Measurements from ENCODE around the gene FAM117A. TPM values are rescaled to one million over a fixed set of nuclear protein-coding genes. Genes with fewer than 3 reads are reported as not detected.

The FAM117A gene
- total RNA-seq, 1 experiment from 2014 or later: 26.2 TPM

DNA sequence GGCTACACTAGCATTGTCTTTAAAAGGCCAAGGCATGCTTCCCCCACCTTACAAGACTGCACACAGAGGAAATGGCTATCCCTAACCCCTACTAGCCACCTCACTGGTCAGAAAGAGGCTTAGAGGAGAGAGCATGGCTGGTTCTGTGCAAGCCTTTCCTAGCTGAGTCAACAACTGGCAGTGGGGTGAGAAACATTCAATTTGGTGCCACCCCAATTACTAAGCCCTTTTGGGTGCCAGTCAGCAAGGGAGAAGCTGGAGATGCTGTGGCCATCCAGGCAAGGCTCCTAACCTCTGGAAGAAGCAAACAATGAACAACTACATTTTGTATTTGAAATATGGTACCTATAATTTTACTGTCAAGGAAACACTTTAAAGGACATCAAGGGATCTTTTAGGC is 19.9 kb upstream of the FAM117A start (continued):
- no peak for TF ChIP-seq CTCF (IDR thresholded peaks at IDR 0.05)
- TF ChIP-seq ZNF416 (CRISPR knock-in tag; IDR thresholded peaks at IDR 0.05): no peak
- TF ChIP-seq, protein P1, sequence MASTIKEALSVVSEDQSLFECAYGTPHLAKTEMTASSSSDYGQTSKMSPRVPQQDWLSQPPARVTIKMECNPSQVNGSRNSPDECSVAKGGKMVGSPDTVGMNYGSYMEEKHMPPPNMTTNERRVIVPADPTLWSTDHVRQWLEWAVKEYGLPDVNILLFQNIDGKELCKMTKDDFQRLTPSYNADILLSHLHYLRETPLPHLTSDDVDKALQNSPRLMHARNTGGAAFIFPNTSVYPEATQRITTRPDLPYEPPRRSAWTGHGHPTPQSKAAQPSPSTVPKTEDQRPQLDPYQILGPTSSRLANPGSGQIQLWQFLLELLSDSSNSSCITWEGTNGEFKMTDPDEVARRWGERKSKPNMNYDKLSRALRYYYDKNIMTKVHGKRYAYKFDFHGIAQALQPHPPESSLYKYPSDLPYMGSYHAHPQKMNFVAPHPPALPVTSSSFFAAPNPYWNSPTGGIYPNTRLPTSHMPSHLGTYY (CRISPR knock-in tag; IDR thresholded peaks at IDR 0.05): no peak
- no peak for TF ChIP-seq ZNF396 (CRISPR knock-in tag; IDR thresholded peaks at IDR 0.05; ENCODE audit: borderline replicate concordance)

DNA sequence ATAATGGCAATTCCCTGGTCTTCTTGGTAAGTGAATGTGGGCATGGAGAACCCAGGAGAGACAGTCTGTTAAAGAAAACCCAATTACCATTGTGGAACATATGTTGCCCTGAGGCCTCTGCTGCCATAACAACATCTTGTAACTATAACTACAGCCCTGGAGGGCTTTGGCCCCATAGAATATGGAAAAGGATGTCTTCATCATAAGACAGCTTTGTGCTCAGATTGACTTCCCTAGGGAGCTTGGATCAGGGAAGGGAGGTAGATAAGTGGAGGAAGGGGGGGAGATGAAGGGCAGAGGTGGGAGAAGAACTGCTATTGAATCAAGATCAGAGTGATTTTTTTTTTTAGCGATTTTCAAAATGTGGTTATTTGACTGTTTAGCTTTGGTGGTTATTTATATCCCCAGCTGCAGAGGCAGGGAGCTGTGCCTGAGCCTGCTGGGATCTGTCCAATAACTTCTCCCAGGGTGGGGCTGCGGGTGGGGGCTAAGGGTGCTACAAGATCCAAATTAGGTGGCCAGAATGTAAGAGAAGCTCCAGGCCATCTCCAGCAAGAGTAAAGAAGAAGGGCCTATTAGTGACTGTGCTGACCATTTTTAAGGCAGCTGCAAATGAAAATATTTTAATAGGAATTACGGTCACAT is 19.3 kb upstream of the FAM117A start:
- DNase-seq (ENCODE audit: low spot score) (no peak), ATAC-seq (no peak)
- Mint-ChIP-seq H3K27ac (no peak overlapping the region), H3K36me3 (no peaks in the 10 kb centered on the region), H3K27me3 (ENCODE audit: low read depth) (peaks cover 15% of the 10 kb centered on the region), H3K4me1 (peaks cover 12% of the 10 kb centered on the region), H3K4me3 (no peak overlapping the region), H3K9me3 (no peaks in the 10 kb centered on the region)
- POLR2A ChIA-PET: no interaction called here
- CTCF ChIA-PET: interaction anchor here (1.0 to 1.6 kb wide), 2 partner anchors 9 to 75 kb away, joined by 4 to 5 read pairs; no protein-coding TSS in a partner anchor
- TF ChIP-seq, protein P2, sequence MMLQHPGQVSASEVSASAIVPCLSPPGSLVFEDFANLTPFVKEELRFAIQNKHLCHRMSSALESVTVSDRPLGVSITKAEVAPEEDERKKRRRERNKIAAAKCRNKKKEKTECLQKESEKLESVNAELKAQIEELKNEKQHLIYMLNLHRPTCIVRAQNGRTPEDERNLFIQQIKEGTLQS (CRISPR knock-in tag; conservative IDR thresholded peaks at IDR 0.05): no peak
- TF ChIP-seq, protein P3, sequence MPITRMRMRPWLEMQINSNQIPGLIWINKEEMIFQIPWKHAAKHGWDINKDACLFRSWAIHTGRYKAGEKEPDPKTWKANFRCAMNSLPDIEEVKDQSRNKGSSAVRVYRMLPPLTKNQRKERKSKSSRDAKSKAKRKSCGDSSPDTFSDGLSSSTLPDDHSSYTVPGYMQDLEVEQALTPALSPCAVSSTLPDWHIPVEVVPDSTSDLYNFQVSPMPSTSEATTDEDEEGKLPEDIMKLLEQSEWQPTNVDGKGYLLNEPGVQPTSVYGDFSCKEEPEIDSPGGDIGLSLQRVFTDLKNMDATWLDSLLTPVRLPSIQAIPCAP (CRISPR knock-in tag; IDR thresholded peaks at IDR 0.05): no peak
- TF ChIP-seq TEAD4 (CRISPR knock-in tag; IDR thresholded peaks at IDR 0.05): no peak
- TF ChIP-seq SOX15 (CRISPR knock-in tag; IDR thresholded peaks at IDR 0.05): no peak
- no peak for TF ChIP-seq TEAD1 (CRISPR knock-in tag; IDR thresholded peaks at IDR 0.05)
- no peak for TF ChIP-seq NR2C2 (CRISPR knock-in tag; IDR thresholded peaks at IDR 0.05)
- no peak for TF ChIP-seq TP53 (CRISPR knock-in tag; IDR thresholded peaks at IDR 0.05)
- TF ChIP-seq ZBTB21 (CRISPR knock-in tag; IDR thresholded peaks at IDR 0.05; ENCODE audit: borderline replicate concordance): no peak
- no peak for TF ChIP-seq TCF7 (CRISPR knock-in tag; IDR thresholded peaks at IDR 0.05; ENCODE audit: low read depth)
- TF ChIP-seq ZNF232 (CRISPR knock-in tag; IDR thresholded peaks at IDR 0.05): no peak
- TF ChIP-seq RELA (CRISPR knock-in tag; IDR thresholded peaks at IDR 0.05; ENCODE audit: borderline replicate concordance): no peak
- no peak for TF ChIP-seq ZNF512 (CRISPR knock-in tag; IDR thresholded peaks at IDR 0.05; ENCODE audit: borderline replicate concordance)
- TF ChIP-seq ZNF317 (CRISPR knock-in tag; IDR thresholded peaks at IDR 0.05; ENCODE audit: borderline replicate concordance, low read depth): no peak

DNA sequence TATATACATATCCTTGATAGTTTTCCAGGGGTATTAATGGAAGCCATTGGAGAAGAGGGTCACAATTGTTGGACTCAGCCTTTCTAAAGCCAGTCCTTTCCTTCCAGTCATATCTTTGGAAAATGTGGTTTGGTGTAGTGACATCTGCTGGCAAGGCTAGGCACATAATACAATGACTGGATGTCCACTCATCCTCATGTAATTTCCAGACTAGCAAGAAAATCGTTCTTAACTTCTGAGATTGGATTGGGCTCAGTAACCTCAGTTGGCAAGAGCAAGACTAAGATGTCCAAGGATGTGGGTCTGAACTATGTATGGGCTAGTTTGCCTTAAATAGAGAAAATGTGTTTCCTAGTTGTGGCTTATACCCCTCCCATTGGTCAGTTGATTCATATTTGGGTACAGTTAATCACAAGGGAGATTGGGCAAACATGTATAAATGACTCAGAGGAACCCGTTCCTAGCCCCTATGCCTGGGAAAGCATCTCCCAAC is 15.9 kb upstream of the FAM117A start:
- no peaks in the 10 kb centered on the region for H3K4me1 Mint-ChIP-seq
- peaks cover 8% of the 10 kb centered on the region for H3K27me3 Mint-ChIP-seq (ENCODE audit: low read depth)
- H3K9me3 Mint-ChIP-seq: no peaks in the 10 kb centered on the region
- no peak overlapping the region for H3K4me3 Mint-ChIP-seq
- DNase-seq (ENCODE audit: low spot score): no peak
- ChIA-PET CTCF (interaction anchor here (1.0 kb wide), 1 partner anchor 16 kb away, joined by 3 read pairs; the partner anchor contains the start of gene FAM117A), POLR2A (no interaction called here)
- ATAC-seq: peak; percentile 52; the same call in 1 of the 2 replicates
- H3K36me3 Mint-ChIP-seq: no peaks in the 10 kb centered on the region
- no peak overlapping the region for H3K27ac Mint-ChIP-seq
- TF ChIP-seq IRF2 (CRISPR knock-in tag; IDR thresholded peaks at IDR 0.05; ENCODE audit: borderline replicate concordance, low read depth): no peak
- no peak for TF ChIP-seq CREB1 (CRISPR knock-in tag; IDR thresholded peaks at IDR 0.05)
- TF ChIP-seq ZNF423 (CRISPR knock-in tag; IDR thresholded peaks at IDR 0.05): no peak
- TF ChIP-seq, protein P4, sequence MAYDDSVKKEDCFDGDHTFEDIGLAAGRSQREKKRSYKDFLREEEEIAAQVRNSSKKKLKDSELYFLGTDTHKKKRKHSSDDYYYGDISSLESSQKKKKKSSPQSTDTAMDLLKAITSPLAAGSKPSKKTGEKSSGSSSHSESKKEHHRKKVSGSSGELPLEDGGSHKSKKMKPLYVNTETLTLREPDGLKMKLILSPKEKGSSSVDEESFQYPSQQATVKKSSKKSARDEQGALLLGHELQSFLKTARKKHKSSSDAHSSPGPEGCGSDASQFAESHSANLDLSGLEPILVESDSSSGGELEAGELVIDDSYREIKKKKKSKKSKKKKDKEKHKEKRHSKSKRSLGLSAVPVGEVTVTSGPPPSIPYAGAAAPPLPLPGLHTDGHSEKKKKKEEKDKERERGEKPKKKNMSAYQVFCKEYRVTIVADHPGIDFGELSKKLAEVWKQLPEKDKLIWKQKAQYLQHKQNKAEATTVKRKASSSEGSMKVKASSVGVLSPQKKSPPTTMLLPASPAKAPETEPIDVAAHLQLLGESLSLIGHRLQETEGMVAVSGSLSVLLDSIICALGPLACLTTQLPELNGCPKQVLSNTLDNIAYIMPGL (CRISPR knock-in tag; IDR thresholded peaks at IDR 0.05): no peak
- TF ChIP-seq GABPB1 (CRISPR knock-in tag; IDR thresholded peaks at IDR 0.05): no peak
- TF ChIP-seq, protein P1 (CRISPR knock-in tag; IDR thresholded peaks at IDR 0.05): no peak
- TF ChIP-seq CREM (CRISPR knock-in tag; IDR thresholded peaks at IDR 0.05): no peak
- TF ChIP-seq OVOL2 (CRISPR knock-in tag; IDR thresholded peaks at IDR 0.05; ENCODE audit: borderline replicate concordance): no peak
- no peak for TF ChIP-seq MYBL2 (CRISPR knock-in tag; IDR thresholded peaks at IDR 0.05)
- no peak for TF ChIP-seq NR1H2 (CRISPR knock-in tag; IDR thresholded peaks at IDR 0.05)
- TF ChIP-seq ZBTB21 (CRISPR knock-in tag; IDR thresholded peaks at IDR 0.05; ENCODE audit: borderline replicate concordance): no peak
